B cell (primary cell): Measurements from ENCODE around the gene CNPPD1.

Experiments
- CTCF ChIP-seq: fragments of 200-600 bp; IDR thresholded peaks from one replicate; pipeline ENCODE4 v1.8.0; 2022; ENCODE audit warnings: antibody characterized with exemption, mild to moderate bottlenecking
- EZH2 ChIP-seq: IDR thresholded peaks from 2 replicates; pipeline ENCODE4 v1.6.1; 2012; ENCODE audit warnings: borderline replicate concordance, low read depth, mild to moderate bottlenecking, moderate library complexity, low read length; ENCODE audit not compliant: insufficient read depth, poor library complexity, severe bottlenecking

GRCh38 chr2:219124381-219125110, 52.2 kb downstream of the CNPPD1 start:
- TF ChIP-seq CTCF (no peak), EZH2 (no peak)
